CD4-positive, alpha-beta T cell treated with Interleukin-1 beta for 1 hour (primary cell): ENCODE data around the gene AAMDC.
"Not testable (repeated sequence)": the region's sequence is repeated elsewhere in the genome, so short reads cannot be mapped to it uniquely, and the experiment has no call there.

Source experiments
- DNase-seq, 2 donors: peaks; one replicate each; pipeline ENCODE4 v3.0.0-alpha.2; 2020 to 2022

The AAMDC gene

DNA sequence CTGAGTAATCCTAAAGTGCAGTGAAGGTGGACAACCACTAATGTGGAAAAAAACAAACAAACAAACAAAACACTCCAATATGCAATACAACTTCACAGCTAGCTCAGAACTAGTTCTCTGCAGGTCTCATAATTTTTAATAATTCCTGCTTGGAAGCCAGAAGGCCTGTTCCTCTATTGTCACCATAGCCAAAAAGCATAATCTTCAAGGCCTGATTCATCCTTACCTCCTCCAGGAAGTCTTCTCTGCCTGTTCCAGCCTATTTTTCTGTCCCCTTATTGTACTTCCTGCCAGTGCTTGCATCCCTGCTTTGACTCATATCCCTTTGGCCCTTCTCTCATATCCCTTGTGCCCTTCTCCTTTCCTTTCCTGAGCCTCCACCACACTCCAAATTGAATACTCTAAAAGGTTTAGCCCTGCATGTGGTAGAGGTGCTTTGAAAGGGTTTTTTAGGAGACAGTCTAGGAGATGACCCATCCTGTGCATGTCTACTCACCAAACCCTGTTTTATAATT is 69.2 kb downstream of the AAMDC start:
- not testable (repeated sequence) for DNase-seq

GRCh38 chr11:77890619-77891056 is 69.7 kb downstream of the AAMDC start:
- not testable (repeated sequence) for DNase-seq

- not testable (repeated sequence) for DNase-seq
Observed at GRCh38 chr11:77891256-77891655, 70.3 kb downstream of the AAMDC start.

- DNase-seq: not testable (repeated sequence)
Observed at GRCh38 chr11:77891703-77892102, 70.8 kb downstream of the AAMDC start.

GRCh38 chr11:77894949-77895348 is 74.0 kb downstream of the AAMDC start:
- DNase-seq: not testable (repeated sequence)

- no peak for DNase-seq
Observed at GRCh38 chr11:77908835-77909234, 87.9 kb downstream of the AAMDC start.

GRCh38 chr11:77909277-77909676 is 88.3 kb downstream of the AAMDC start:
- no peak for DNase-seq

DNA sequence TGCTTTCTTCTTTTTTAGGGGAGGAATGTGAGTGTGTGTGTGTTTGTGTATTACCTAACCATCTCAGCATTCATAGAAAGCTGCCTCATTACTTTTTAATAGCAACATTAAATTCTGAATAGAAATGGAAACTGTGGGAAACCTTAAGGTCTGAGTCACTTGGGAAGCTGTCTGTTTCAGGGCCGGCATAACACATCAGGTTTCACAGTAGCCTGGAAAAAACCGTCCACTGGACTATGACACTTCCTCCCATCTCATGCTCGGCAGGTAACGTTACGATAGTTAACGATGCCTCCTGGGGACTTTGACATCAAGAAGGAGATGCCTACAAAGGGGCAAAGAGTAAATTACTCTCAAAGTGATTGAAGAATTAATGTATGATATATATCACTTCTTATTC is 89.9 kb downstream of the AAMDC start:
- not testable (repeated sequence) for DNase-seq

- not testable (repeated sequence) for DNase-seq
Observed at GRCh38 chr11:77913608-77914306, 92.8 kb downstream of the AAMDC start.

DNA sequence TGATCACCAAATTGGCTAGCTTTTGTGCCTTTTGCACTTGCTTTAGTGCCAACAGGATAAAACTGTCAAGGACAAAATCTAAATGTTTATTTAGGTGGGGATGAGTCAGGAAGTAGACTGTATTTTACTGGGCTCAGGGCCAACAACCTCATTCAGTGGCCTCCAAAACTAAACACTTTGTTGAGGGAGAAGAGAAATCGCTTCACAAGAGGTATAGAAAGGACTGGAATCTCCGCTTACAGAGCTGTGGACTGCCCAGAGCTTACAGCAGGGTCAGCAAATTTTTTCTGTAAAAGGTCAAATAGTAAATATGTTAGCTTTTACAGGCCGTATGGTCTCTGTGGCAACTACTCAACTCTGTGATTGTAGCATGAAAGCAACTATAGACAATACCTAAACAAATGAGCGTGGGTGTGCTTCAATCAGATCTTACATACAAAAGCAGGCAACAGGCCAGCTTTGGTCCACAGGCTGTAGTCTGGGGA is 93.4 kb downstream of the AAMDC start:
- DNase-seq: not testable (repeated sequence)

- not testable (repeated sequence) for DNase-seq
Observed at GRCh38 chr11:77917713-77918112, 96.8 kb downstream of the AAMDC start.
